ENCODE measurements around the gene PCNX3.

PCNX3 gene

GRCh38 chr11:65642014-65642671, 26.6 kb downstream of the PCNX3 start:
- no peak for DNase-seq

- no peak for DNase-seq
Observed at GRCh38 chr11:65643971-65644370, 28.4 kb downstream of the PCNX3 start.

- DNase-seq, result no peak
Observed at GRCh38 chr11:65644837-65645236, 29.3 kb downstream of the PCNX3 start.

GRCh38 chr11:65645710-65646109, 30.1 kb downstream of the PCNX3 start:
- no peak for DNase-seq

- no peak for DNase-seq
Observed at GRCh38 chr11:65646288-65646957, 30.8 kb downstream of the PCNX3 start.

- no peak for DNase-seq
Observed at GRCh38 chr11:65646958-65647701, 31.6 kb downstream of the PCNX3 start.

GRCh38 chr11:65648997-65649493, 33.5 kb downstream of the PCNX3 start:
- DNase-seq, result no peak

- DNase-seq, result no peak
Observed at GRCh38 chr11:65649656-65650546, 34.3 kb downstream of the PCNX3 start.

- no peak for DNase-seq
Observed at GRCh38 chr11:65650547-65651338, 35.2 kb downstream of the PCNX3 start.

GRCh38 chr11:65651339-65651588, 35.7 kb downstream of the PCNX3 start:
- no peak for DNase-seq

- DNase-seq, result no peak
Observed at GRCh38 chr11:65651589-65652510, 36.3 kb downstream of the PCNX3 start.

GRCh38 chr11:65652511-65653228, 37.1 kb downstream of the PCNX3 start:
- peak; percentile 86 for DNase-seq

- DNase-seq, result no peak
Observed at GRCh38 chr11:65653229-65654225, 38.0 kb downstream of the PCNX3 start.

GRCh38 chr11:65654375-65655349, 39.1 kb downstream of the PCNX3 start:
- no peak for DNase-seq

- no peak for DNase-seq
Observed at GRCh38 chr11:65655570-65656332, 40.2 kb downstream of the PCNX3 start.

- DNase-seq, result no peak
Observed at GRCh38 chr11:65657426-65657825, 41.9 kb downstream of the PCNX3 start.

All from kidney glomerular epithelial cell (primary cell).